ENCODE data around the gene PRPSAP2. TPM values are rescaled to one million over a fixed set of nuclear protein-coding genes. Genes with fewer than 3 reads are reported as not detected.
"Not testable (repeated sequence)": the region's sequence is repeated elsewhere in the genome, so short reads cannot be mapped to it uniquely, and the experiment has no call there.

PRPSAP2 gene
- total and polyA plus RNA-seq, 2 donors (not counting 3 experiments of a cell fraction or from before 2014, with no cell fraction given), result 22.2 to 38.5 TPM

- BruUV-seq (replicated peaks), result no TSS peak
- Histone ChIP-seq H3K4me3 (replicated peaks in 1 of 3; ENCODE audit: insufficient read depth in 1 of 3, low read depth in 1 of 3, low read length in 3 of 3) (no peak overlapping the region), H3K9me1 (replicated peaks; ENCODE audit: control insufficient read depth, extremely low read depth, insufficient read depth, low read length) (no peaks in the 10 kb centered on the region), H3K27me3 (ENCODE audit: control insufficient read depth in 2 of 2, insufficient read depth in 2 of 2, low read length in 2 of 2) (no peaks in the 10 kb centered on the region), H3K4me2 (ENCODE audit: insufficient read depth, low read length) (peak overlapping the region; percentile 23), H3K36me3 (ENCODE audit: control insufficient read depth in 2 of 2, extremely low read depth in 1 of 2, insufficient read depth in 2 of 2, low read length in 2 of 2) (no peaks in the 10 kb centered on the region), H4K20me1 (replicated peaks; ENCODE audit: control insufficient read depth, extremely low read depth, insufficient read depth, low read length) (no peaks in the 10 kb centered on the region), H3K9me3 (replicated peaks; ENCODE audit: control insufficient read depth, insufficient read depth, low read length) (no peaks in the 10 kb centered on the region), H3K27ac (ENCODE audit: insufficient read depth, low read depth, low read length) (no peak overlapping the region), H3K9ac (replicated peaks; ENCODE audit: extremely low read depth, insufficient read depth, low read length) (no peak overlapping the region), H2AFZ (ENCODE audit: low read depth, low read length) (no peak overlapping the region), H3K79me2 (ENCODE audit: control insufficient read depth, insufficient read depth, low read length) (peaks cover 2% of the 10 kb centered on the region), H3K4me1 (ENCODE audit: control insufficient read depth, extremely low read depth, insufficient read depth, low read length) (peaks cover 15% of the 10 kb centered on the region)
- intact Hi-C loops (cut with micrococcal nuclease), result no loop called here
- CTCF ChIA-PET, result no interaction called here
- POLR2A ChIA-PET, result no interaction called here
- no peak for TF ChIP-seq MYC (IDR thresholded peaks at IDR 0.05; ENCODE audit: low read depth, low read length)
- TF ChIP-seq POLR2AphosphoS5 (IDR thresholded peaks at IDR 0.05; ENCODE audit: insufficient read depth, low read depth, low read length), result no peak
- FAIRE-seq (no peak), DNase-seq (ENCODE audit: low read depth, low spot score) (no peak)
- dilution Hi-C loops (cut with MboI; ENCODE audit: extremely low pct_ligation_motif_present, low sequenced_read_pairs), result no loop called here
Observed at GRCh38 chr17:18921485-18921884, 63.6 kb downstream of the PRPSAP2 start.

DNA sequence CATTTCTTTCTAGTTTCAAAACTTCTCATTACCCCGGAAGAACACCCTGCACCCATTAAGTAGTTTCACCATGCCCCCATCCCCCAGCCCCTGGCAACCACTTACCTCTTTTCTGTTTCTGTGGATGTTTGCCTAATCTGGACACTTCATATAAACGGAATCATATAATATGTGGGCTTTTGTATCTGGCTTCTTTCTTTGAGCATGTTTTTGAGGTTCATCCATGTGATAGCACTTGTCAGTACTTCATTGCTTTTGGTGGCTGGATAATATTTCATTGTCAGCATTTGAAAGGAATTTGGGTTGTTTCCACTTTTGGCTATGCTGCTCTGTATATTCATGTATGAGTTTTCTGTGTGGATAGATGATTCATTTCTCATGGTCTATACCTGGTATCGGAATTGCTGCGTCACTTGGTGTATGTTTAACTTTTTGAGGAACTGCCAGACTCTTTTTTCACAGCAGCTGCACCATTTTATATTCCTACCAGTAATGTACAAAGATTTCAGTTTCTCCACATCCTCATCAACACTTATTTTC, 64.1 kb downstream of the PRPSAP2 start:
- intact Hi-C loops (cut with micrococcal nuclease) (no loop called here), dilution Hi-C loops (cut with MboI; ENCODE audit: extremely low pct_ligation_motif_present, low sequenced_read_pairs) (no loop called here)
- no peak for TF ChIP-seq POLR2A (IDR thresholded peaks at IDR 0.05; ENCODE audit: low read depth, low read length)
- TF ChIP-seq MAX (IDR thresholded peaks at IDR 0.05; ENCODE audit: insufficient read depth, insufficient read length), result no peak
- TF ChIP-seq FOS (IDR thresholded peaks at IDR 0.05; ENCODE audit: borderline replicate concordance, insufficient read depth, low read length), result no peak
- no peak for TF ChIP-seq EZH2 (IDR thresholded peaks at IDR 0.05; ENCODE audit: borderline replicate concordance, low read depth, low read length, severe bottlenecking)
- TF ChIP-seq MYC (IDR thresholded peaks at IDR 0.05; ENCODE audit: low read depth, low read length), result no peak
- TF ChIP-seq GATA2 (IDR thresholded peaks at IDR 0.05; ENCODE audit: insufficient read depth, insufficient read length, low read depth, low read length), result no peak
- no peak for TF ChIP-seq POLR2AphosphoS5 (IDR thresholded peaks at IDR 0.05; ENCODE audit: insufficient read depth, low read depth, low read length)
- no peak for TF ChIP-seq CTCF (IDR thresholded peaks at IDR 0.05; ENCODE audit: extremely low read depth in 1 of 2, insufficient read depth in 1 of 2, low read depth in 1 of 2, low read length in 2 of 2)
- no peak for TF ChIP-seq JUN (IDR thresholded peaks at IDR 0.05; ENCODE audit: borderline replicate concordance, insufficient read depth, insufficient read length, low read depth)
- Histone ChIP-seq H3K4me3 (replicated peaks in 1 of 3; ENCODE audit: insufficient read depth in 1 of 3, low read depth in 1 of 3, low read length in 3 of 3) (no peak overlapping the region), H3K4me1 (ENCODE audit: control insufficient read depth, extremely low read depth, insufficient read depth, low read length) (peaks cover 15% of the 10 kb centered on the region), H4K20me1 (replicated peaks; ENCODE audit: control insufficient read depth, extremely low read depth, insufficient read depth, low read length) (no peaks in the 10 kb centered on the region), H3K27me3 (ENCODE audit: control insufficient read depth in 2 of 2, insufficient read depth in 2 of 2, low read length in 2 of 2) (no peaks in the 10 kb centered on the region), H3K79me2 (ENCODE audit: control insufficient read depth, insufficient read depth, low read length) (peaks cover 2% of the 10 kb centered on the region), H3K27ac (ENCODE audit: insufficient read depth, low read depth, low read length) (no peak overlapping the region), H2AFZ (ENCODE audit: low read depth, low read length) (no peak overlapping the region), H3K9ac (replicated peaks; ENCODE audit: extremely low read depth, insufficient read depth, low read length) (no peak overlapping the region), H3K36me3 (ENCODE audit: control insufficient read depth in 2 of 2, extremely low read depth in 1 of 2, insufficient read depth in 2 of 2, low read length in 2 of 2) (no peaks in the 10 kb centered on the region), H3K9me3 (replicated peaks; ENCODE audit: control insufficient read depth, insufficient read depth, low read length) (no peaks in the 10 kb centered on the region), H3K4me2 (ENCODE audit: insufficient read depth, low read length) (no peak overlapping the region), H3K9me1 (replicated peaks; ENCODE audit: control insufficient read depth, extremely low read depth, insufficient read depth, low read length) (no peaks in the 10 kb centered on the region)
- ChIA-PET POLR2A (no interaction called here), CTCF (no interaction called here)
- FAIRE-seq, result no peak
- no peak for DNase-seq (ENCODE audit: low read depth, low spot score)
- no TSS peak for BruUV-seq (replicated peaks)

DNA sequence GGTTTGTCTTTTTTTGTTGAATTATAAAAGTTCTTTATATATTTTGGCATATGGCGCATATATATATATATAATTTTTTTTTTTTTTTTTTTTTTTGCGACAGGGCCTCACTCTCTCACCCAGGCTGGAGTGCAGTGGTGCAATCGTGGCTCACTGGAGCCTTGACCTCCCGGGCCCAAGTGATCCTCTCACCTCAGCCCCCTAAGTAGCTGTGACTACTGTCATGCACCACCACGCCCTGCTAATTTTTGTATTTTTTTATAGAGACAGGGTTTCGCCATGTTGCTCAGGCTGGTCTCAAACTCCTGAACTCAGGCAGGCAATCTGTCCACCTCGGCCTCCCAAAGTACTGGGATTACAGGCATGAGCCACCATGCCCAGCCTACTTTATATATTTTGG, 64.7 kb downstream of the PRPSAP2 start:
- BruUV-seq (replicated peaks); H3K36me3 ChIP-seq (ENCODE audit: control insufficient read depth in 2 of 2, extremely low read depth in 1 of 2, insufficient read depth in 2 of 2, low read length in 2 of 2); dilution Hi-C loops (cut with MboI; ENCODE audit: extremely low pct_ligation_motif_present, low sequenced_read_pairs); H3K4me2 ChIP-seq (ENCODE audit: insufficient read depth, low read length); H3K27me3 ChIP-seq (ENCODE audit: control insufficient read depth in 2 of 2, insufficient read depth in 2 of 2, low read length in 2 of 2); POLR2A ChIA-PET; DNase-seq (ENCODE audit: low read depth, low spot score); FAIRE-seq; H3K79me2 ChIP-seq (ENCODE audit: control insufficient read depth, insufficient read depth, low read length); H4K20me1 ChIP-seq (replicated peaks; ENCODE audit: control insufficient read depth, extremely low read depth, insufficient read depth, low read length); H3K9me3 ChIP-seq (replicated peaks; ENCODE audit: control insufficient read depth, insufficient read depth, low read length); H3K9ac ChIP-seq (replicated peaks; ENCODE audit: extremely low read depth, insufficient read depth, low read length); intact Hi-C loops (cut with micrococcal nuclease); H2AFZ ChIP-seq (ENCODE audit: low read depth, low read length); CTCF ChIA-PET; H3K9me1 ChIP-seq (replicated peaks; ENCODE audit: control insufficient read depth, extremely low read depth, insufficient read depth, low read length); H3K27ac ChIP-seq (ENCODE audit: insufficient read depth, low read depth, low read length); H3K4me3 ChIP-seq (replicated peaks in 1 of 3; ENCODE audit: insufficient read depth in 1 of 3, low read depth in 1 of 3, low read length in 3 of 3): not testable (repeated sequence)
- H3K4me1 ChIP-seq (ENCODE audit: control insufficient read depth, extremely low read depth, insufficient read depth, low read length), result peaks cover 15% of the 10 kb centered on the region
